GM12878 (cell line): ENCODE measurements around the gene BBLN.

Source experiments
- EZH2 ChIP-seq: IDR thresholded peaks from 2 replicates; pipeline ENCODE4 v1.6.1; 2012; ENCODE audit warnings: low read depth, mild to moderate bottlenecking, control low read depth, inconsistent platforms, low read length, borderline replicate concordance; ENCODE audit not compliant: control insufficient read depth
- FOS ChIP-seq: IDR thresholded peaks from 3 replicates; pipeline ENCODE4 v1.6.1; 2011; ENCODE audit warnings: borderline replicate concordance; ENCODE audit not compliant: insufficient read length; ENCODE audit errors: extremely low read depth
- JUND ChIP-seq: IDR thresholded peaks from 2 replicates; pipeline ENCODE4 v1.6.1; 2012; ENCODE audit warnings: low read depth, mild to moderate bottlenecking, low read length, improper control_type of control experiment, moderate library complexity
- RB1 ChIP-seq: fragments of 450-650 bp; formaldehyde crosslinking; IDR thresholded peaks from 2 replicates; pipeline ENCODE4 v1.6.1; 2017; ENCODE audit warnings: mild to moderate bottlenecking, borderline replicate concordance
- RFX5 ChIP-seq: IDR thresholded peaks from 2 replicates; pipeline ENCODE4 v1.6.1; 2011; ENCODE audit warnings: low read depth, low read length, improper control_type of control experiment
- SIX5 ChIP-seq: IDR thresholded peaks from 2 replicates; pipeline ENCODE4 v1.6.1; 2011; ENCODE audit warnings: mild to moderate bottlenecking, low read depth, low read length, moderate library complexity; ENCODE audit not compliant: severe bottlenecking
- SREBF2 ChIP-seq: IDR thresholded peaks from 2 replicates; pipeline ENCODE4 v1.6.1; 2012; ENCODE audit warnings: mild to moderate bottlenecking, low read length
- STAT1 ChIP-seq: fragments of 450-650 bp; conservative IDR thresholded peaks from 2 replicates; pipeline ENCODE4 v1.6.1; 2014; ENCODE audit warnings: antibody characterized with exemption, mild to moderate bottlenecking
- YY1 ChIP-seq: IDR thresholded peaks from 2 replicates; pipeline ENCODE4 v1.6.1; 2011; ENCODE audit warnings: low read depth, mild to moderate bottlenecking, low read length
- ZNF274 ChIP-seq: IDR thresholded peaks from one replicate; pipeline ENCODE4 v1.8.0; 2011; ENCODE audit not compliant: insufficient read length, insufficient read depth
- TF ChIP-seq, protein P1 (sequence below): fragments of 450-650 bp; IDR thresholded peaks from 2 replicates; pipeline ENCODE4 v1.6.1; 2018; ENCODE audit warnings: borderline replicate concordance, mild to moderate bottlenecking; ENCODE audit not compliant: partially characterized antibody
- TF ChIP-seq, protein P2 (sequence below): IDR thresholded peaks from 2 replicates; pipeline ENCODE4 v1.6.1; 2012; ENCODE audit warnings: low read depth, low read length, improper control_type of control experiment
- TF ChIP-seq, protein P3 (sequence below), 3 experiments: IDR thresholded peaks in 2 of 3; conservative IDR thresholded peaks in 1 of 3; 2 replicates each; pipeline ENCODE4 v1.5.1; 2011; ENCODE audit warnings: low read depth in 3 of 3, low read length in 3 of 3, mild to moderate bottlenecking in 3 of 3, control low read depth in 2 of 3, moderate library complexity in 2 of 3, inconsistent platforms in 1 of 3, mixed read lengths in 1 of 3; ENCODE audit not compliant: control insufficient read depth in 2 of 3, insufficient read depth in 1 of 3; ENCODE audit errors: extremely low read depth in 1 of 3
- TF ChIP-seq, protein P4 (sequence below): IDR thresholded peaks from 2 replicates; pipeline ENCODE4 v1.6.1; 2011; ENCODE audit warnings: low read depth, mild to moderate bottlenecking, low read length, moderate library complexity, borderline replicate concordance; ENCODE audit errors: extremely low read depth

DNA sequence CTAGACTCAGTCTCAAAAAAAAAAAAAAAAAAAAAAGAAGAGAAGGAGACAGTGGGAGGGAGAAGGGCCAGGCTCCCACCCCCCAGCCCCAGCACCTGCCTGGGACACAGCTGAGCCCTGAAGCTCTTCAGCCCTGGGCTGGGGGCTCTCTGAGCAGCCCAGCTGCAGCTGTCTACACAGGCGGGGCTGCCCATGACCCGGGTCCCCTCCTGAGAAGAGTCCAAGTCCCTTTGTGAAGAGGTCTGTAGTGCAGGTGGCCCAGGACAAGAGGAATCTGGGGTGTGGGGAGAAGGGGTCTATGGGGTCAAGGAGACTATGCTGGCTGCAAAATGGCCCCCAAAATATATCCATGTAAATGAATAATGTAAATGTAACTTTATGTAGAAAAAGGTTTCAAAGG lies 17.5 kb upstream of the BBLN start:
- TF ChIP-seq RFX5 (no peak), SREBF2 (no peak), EZH2 (no peak), YY1 (no peak), SIX5 (no peak), FOS (no peak), RB1 (no peak), JUND (no peak), STAT1 (no peak), ZNF274 (no peak)
- TF ChIP-seq, protein P1, sequence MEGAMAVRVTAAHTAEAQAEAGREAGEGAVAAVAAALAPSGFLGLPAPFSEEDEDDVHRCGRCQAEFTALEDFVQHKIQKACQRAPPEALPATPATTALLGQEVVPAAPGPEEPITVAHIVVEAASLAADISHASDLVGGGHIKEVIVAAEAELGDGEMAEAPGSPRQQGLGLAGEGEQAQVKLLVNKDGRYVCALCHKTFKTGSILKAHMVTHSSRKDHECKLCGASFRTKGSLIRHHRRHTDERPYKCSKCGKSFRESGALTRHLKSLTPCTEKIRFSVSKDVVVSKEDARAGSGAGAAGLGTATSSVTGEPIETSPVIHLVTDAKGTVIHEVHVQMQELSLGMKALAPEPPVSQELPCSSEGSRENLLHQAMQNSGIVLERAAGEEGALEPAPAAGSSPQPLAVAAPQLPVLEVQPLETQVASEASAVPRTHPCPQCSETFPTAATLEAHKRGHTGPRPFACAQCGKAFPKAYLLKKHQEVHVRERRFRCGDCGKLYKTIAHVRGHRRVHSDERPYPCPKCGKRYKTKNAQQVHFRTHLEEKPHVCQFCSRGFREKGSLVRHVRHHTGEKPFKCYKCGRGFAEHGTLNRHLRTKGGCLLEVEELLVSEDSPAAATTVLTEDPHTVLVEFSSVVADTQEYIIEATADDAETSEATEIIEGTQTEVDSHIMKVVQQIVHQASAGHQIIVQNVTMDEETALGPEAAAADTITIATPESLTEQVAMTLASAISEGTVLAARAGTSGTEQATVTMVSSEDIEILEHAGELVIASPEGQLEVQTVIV = no peak
- TF ChIP-seq, protein P2, sequence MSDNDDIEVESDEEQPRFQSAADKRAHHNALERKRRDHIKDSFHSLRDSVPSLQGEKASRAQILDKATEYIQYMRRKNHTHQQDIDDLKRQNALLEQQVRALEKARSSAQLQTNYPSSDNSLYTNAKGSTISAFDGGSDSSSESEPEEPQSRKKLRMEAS = no peak
- TF ChIP-seq, protein P3, sequence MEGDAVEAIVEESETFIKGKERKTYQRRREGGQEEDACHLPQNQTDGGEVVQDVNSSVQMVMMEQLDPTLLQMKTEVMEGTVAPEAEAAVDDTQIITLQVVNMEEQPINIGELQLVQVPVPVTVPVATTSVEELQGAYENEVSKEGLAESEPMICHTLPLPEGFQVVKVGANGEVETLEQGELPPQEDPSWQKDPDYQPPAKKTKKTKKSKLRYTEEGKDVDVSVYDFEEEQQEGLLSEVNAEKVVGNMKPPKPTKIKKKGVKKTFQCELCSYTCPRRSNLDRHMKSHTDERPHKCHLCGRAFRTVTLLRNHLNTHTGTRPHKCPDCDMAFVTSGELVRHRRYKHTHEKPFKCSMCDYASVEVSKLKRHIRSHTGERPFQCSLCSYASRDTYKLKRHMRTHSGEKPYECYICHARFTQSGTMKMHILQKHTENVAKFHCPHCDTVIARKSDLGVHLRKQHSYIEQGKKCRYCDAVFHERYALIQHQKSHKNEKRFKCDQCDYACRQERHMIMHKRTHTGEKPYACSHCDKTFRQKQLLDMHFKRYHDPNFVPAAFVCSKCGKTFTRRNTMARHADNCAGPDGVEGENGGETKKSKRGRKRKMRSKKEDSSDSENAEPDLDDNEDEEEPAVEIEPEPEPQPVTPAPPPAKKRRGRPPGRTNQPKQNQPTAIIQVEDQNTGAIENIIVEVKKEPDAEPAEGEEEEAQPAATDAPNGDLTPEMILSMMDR (IDR thresholded peaks at IDR 0.05 in 2 of 3, conservative IDR thresholded peaks at IDR 0.05 in 1 of 3; ENCODE audit: control insufficient read depth in 2 of 3, extremely low read depth in 1 of 3, insufficient read depth in 1 of 3, low read depth in 3 of 3, low read length in 3 of 3) = no peak
- TF ChIP-seq, protein P4, sequence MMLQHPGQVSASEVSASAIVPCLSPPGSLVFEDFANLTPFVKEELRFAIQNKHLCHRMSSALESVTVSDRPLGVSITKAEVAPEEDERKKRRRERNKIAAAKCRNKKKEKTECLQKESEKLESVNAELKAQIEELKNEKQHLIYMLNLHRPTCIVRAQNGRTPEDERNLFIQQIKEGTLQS = no peak
